Progenitor cell of endocrine pancreas (in vitro differentiated cells): ENCODE results near the gene ATG7. TPM values are rescaled to one million over a fixed set of nuclear protein-coding genes. Genes with fewer than 3 reads are reported as not detected.
"Not testable (repeated sequence)": the region's sequence is repeated elsewhere in the genome, so short reads cannot be mapped to it uniquely, and the experiment has no call there.

ENCODE experiments used
- DNase-seq: peaks from one replicate; pipeline ENCODE4 v3.0.0; 2021; ENCODE audit warnings: low spot score; ENCODE audit not compliant: unreplicated experiment
- H3K27ac Mint-ChIP-seq: 2 replicates; pipeline ENCODE4 v1.8.0; 2021; ENCODE audit warnings: mild to moderate bottlenecking, moderate library complexity, mixed read lengths
- H3K27me3 Mint-ChIP-seq: 2 replicates; pipeline ENCODE4 v1.8.0; 2021; ENCODE audit warnings: mixed read lengths
- H3K36me3 Mint-ChIP-seq: 2 replicates; pipeline ENCODE4 v1.8.0; 2022; ENCODE audit warnings: mixed read lengths; ENCODE audit not compliant: insufficient read depth
- H3K4me1 Mint-ChIP-seq: 2 replicates; pipeline ENCODE4 v1.8.0; 2021; ENCODE audit warnings: low read depth, mixed read lengths
- H3K4me3 Mint-ChIP-seq: 2 replicates; pipeline ENCODE4 v1.8.0; 2021; ENCODE audit warnings: low read depth, mild to moderate bottlenecking, moderate library complexity, mixed read lengths
- H3K9me3 Mint-ChIP-seq: 2 replicates; pipeline ENCODE4 v1.8.0; 2021; ENCODE audit warnings: low read depth, mixed read lengths
- total RNA-seq: library from RNA; stranded (reverse); gene quantifications from 2 replicates; pipeline ENCODE4 v1.2.1, GENCODE V29; 2021
- TF ChIP-seq, protein P1 (sequence below): fragments of 200-600 bp; sonication (generic); IDR thresholded peaks from one replicate; pipeline ENCODE4 v1.5.0; 2021; ENCODE audit warnings: antibody characterized with exemption, mild to moderate bottlenecking; ENCODE audit not compliant: unreplicated experiment

Gene ATG7
- total RNA-seq, 1 donor from 2014 or later = 29.1 TPM

DNA sequence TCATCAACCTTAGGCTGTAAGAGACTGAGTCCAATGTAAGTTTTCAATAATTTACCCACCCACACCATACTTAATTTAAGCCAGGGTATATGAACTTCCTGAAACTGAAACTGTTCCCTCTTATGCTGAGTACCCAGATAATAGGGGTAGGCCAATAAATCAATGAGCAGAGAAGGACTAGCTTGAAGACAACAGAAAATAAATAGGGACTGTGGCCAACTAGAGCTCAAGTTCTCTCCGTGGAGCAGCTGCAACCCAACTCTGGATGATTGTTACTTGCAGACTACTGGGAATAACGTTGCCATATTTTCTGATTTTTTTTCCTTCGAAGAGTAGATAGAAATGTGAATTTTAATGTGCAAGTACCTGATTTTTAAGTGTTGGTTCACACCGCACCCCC, 128.0 kb downstream of the ATG7 start:
- no peak for DNase-seq
- TF ChIP-seq, protein P1, sequence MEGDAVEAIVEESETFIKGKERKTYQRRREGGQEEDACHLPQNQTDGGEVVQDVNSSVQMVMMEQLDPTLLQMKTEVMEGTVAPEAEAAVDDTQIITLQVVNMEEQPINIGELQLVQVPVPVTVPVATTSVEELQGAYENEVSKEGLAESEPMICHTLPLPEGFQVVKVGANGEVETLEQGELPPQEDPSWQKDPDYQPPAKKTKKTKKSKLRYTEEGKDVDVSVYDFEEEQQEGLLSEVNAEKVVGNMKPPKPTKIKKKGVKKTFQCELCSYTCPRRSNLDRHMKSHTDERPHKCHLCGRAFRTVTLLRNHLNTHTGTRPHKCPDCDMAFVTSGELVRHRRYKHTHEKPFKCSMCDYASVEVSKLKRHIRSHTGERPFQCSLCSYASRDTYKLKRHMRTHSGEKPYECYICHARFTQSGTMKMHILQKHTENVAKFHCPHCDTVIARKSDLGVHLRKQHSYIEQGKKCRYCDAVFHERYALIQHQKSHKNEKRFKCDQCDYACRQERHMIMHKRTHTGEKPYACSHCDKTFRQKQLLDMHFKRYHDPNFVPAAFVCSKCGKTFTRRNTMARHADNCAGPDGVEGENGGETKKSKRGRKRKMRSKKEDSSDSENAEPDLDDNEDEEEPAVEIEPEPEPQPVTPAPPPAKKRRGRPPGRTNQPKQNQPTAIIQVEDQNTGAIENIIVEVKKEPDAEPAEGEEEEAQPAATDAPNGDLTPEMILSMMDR = no peak
- H3K27ac Mint-ChIP-seq = no peak overlapping the region
- H3K4me3 Mint-ChIP-seq = no peak overlapping the region
- H3K9me3 Mint-ChIP-seq = peaks cover 6% of the 10 kb centered on the region
- H3K4me1 Mint-ChIP-seq = peaks cover 1% of the 10 kb centered on the region
- no peaks in the 10 kb centered on the region for H3K27me3 Mint-ChIP-seq
- peaks cover 7% of the 10 kb centered on the region for H3K36me3 Mint-ChIP-seq

DNA sequence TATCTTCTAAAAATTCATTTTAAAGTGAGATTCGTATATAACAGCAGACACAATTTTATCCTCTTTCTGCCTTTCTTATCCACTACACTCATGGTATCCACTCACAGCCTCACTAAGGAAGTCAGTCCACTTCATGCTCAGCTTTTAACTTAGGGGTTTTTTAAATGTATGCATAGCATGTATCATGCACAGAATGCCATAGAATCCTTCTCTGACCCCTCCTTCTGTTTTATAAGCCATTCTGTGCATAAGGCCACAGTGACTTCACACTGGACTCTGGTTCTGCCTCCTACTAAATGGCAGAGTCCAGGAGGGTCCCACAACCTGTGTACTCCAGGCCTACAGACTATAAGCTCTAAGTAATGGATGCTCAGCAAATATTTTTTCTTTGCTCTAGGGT, 129.2 kb downstream of the ATG7 start:
- no peak for DNase-seq
- Mint-ChIP-seq H3K4me3 (no peak overlapping the region), H3K27ac (no peak overlapping the region), H3K36me3 (peaks cover 13% of the 10 kb centered on the region), H3K27me3 (no peaks in the 10 kb centered on the region), H3K4me1 (peaks cover 1% of the 10 kb centered on the region), H3K9me3 (peaks cover 10% of the 10 kb centered on the region)
- TF ChIP-seq, protein P1 = no peak

DNA sequence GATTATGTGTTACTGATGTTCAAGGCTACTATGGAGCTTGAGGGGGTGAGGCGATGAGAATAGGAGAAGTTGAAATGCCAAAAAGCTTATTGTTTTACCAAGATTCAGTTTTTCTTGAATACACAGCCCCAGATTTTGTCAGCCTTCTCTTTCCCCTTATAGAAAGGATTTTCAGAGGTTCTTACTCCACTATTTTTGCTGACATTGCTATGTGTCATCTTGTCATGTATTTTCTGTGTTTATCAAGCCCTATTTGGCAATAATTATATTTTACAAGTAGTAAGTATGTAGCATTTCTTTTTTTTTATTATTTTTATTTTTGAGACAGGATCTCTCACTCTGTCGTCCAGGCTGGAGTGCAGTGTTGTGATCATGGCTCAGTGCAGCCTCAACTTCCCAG, 133.1 kb downstream of the ATG7 start:
- H3K9me3 Mint-ChIP-seq = peaks cover 37% of the 10 kb centered on the region

DNA sequence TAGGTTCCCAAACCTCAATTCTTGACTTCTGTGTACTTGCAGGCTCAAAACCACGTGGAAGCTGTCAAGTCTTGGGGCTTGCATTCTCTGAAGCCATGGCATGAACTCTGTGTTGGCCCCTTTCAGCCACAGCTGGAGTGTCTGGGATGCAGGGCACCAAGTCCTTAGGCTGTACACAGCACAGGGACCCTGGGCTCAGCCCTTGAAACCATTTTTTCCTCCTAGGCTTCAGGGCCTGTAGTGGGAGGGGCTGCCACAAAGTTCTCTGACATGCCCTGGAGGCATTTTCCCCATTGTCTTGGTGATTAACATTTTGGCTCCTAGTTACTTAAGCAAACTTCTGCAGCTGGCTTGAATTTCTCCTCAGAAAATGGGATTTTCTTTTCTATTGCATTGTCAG, 135.4 kb downstream of the ATG7 start:
- Mint-ChIP-seq H3K9me3 (peaks cover 37% of the 10 kb centered on the region), H3K27ac (no peak overlapping the region), H3K4me3 (no peak overlapping the region), H3K36me3 (peaks cover 37% of the 10 kb centered on the region), H3K4me1 (no peaks in the 10 kb centered on the region), H3K27me3 (no peaks in the 10 kb centered on the region)
- DNase-seq = no peak
- TF ChIP-seq, protein P1 = no peak

More for the DNA sequence above, 133.1 kb downstream of the ATG7 start:
- Mint-ChIP-seq H3K36me3 (peaks cover 37% of the 10 kb centered on the region), H3K4me3 (no peak overlapping the region), H3K4me1 (peaks cover 1% of the 10 kb centered on the region), H3K27me3 (no peaks in the 10 kb centered on the region), H3K27ac (no peak overlapping the region)
- no peak for DNase-seq
- TF ChIP-seq, protein P1 = no peak

GRCh38 chr3:11408324-11408859, 136.2 kb downstream of the ATG7 start:
- not testable (repeated sequence) for H3K4me3 Mint-ChIP-seq, H3K27me3 Mint-ChIP-seq, H3K4me1 Mint-ChIP-seq, DNase-seq, H3K27ac Mint-ChIP-seq
- peaks cover 41% of the 10 kb centered on the region for H3K9me3 Mint-ChIP-seq
- H3K36me3 Mint-ChIP-seq = peaks cover 36% of the 10 kb centered on the region

DNA sequence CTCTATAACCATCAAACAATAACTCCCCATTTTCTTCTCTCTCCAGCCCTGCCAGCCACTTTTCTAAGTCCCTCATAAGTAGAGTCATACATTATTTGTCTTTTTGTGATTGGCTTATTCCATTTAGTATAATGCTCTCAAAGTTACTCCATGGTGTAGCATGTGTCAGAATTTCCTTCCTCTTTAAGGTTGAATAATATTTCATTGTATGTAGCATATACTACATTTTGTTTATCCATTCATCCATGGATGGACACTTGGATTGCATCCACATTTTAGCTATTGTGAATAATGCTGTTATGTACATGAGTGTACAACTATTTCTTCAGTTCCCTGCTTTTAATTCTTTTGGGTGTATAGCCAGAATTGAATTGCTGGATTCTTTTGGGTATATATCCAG, 138.4 kb downstream of the ATG7 start:
- DNase-seq = no peak
- no peaks in the 10 kb centered on the region for H3K27me3 Mint-ChIP-seq
- no peak overlapping the region for H3K27ac Mint-ChIP-seq
- TF ChIP-seq, protein P1 = no peak
- peaks cover 44% of the 10 kb centered on the region for H3K9me3 Mint-ChIP-seq
- no peak overlapping the region for H3K4me3 Mint-ChIP-seq
- peaks cover 37% of the 10 kb centered on the region for H3K36me3 Mint-ChIP-seq
- H3K4me1 Mint-ChIP-seq = no peaks in the 10 kb centered on the region
